ENCODE results near the gene THTPA. TPM values are rescaled to one million over a fixed set of nuclear protein-coding genes. Genes with fewer than 3 reads are reported as not detected.

THTPA gene, protein sequence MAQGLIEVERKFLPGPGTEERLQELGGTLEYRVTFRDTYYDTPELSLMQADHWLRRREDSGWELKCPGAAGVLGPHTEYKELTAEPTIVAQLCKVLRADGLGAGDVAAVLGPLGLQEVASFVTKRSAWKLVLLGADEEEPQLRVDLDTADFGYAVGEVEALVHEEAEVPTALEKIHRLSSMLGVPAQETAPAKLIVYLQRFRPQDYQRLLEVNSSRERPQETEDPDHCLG
- 20.2 TPM for total RNA-seq
- long read RNA-seq, transcript THTPA-205 (2 exons, 571 nt) = major isoform, 8 of 20 reads
- long read RNA-seq, transcript THTPA-201 (2 exons, 2,860 nt) = major isoform, 8 of 20 reads
- long read RNA-seq, partial matches to known transcripts = 0 of 20 reads
- long read RNA-seq, other reads (novel, unspliced or antisense) = 1 of 20 reads

DNA sequence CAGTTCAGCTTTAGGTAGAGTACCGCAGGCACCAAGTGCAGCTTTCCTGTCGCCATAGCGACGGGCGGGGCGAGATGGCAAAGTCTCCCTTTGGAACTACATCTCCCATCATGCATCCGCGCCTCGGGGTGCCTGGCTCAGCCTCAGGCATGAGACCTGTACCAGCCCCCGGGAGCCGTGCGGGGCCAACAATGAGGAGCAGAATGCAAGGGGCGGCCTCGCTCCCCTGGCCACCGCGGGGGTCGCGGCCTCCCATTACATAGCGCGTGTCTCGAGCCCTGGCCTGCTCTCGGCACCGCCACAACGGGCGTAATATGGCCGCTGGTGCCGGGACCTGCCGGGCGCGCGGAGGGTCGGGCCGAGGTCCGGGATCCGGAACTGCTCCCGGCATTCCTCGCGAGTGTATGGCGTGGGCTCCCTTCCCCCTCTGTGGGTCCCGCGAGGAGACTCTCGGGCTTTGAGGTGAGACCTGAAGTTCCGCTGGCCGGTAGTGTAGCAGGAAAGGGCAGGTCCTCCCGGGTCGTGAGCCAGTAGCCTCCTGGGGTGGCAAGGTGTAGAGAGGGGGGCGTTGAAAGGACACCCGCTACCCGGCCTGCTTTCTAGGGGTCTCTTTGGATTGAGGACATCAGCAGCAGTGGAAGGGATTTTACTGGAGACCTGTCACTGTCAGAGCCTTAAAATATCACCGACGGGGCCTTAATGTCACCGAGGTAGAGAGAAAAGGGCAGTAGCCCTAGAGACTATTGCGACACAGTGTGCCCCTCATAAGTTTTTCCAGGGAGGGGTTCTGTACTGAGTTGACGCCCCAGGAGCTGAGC, at the start of gene THTPA:
Gene THTPA, plus strand, starts transcription at position 390 of the 818 bp plus-strand sequence. CDS start 487 bp downstream, outside the sequence.
- intact Hi-C loops (cut with micrococcal nuclease) = loop anchor here (5.0 kb wide), 1 partner anchor 79 kb away; no protein-coding TSS in a partner anchor
- DNase-seq = peak; percentile 97
- peak; percentile 94 for ATAC-seq

DNA sequence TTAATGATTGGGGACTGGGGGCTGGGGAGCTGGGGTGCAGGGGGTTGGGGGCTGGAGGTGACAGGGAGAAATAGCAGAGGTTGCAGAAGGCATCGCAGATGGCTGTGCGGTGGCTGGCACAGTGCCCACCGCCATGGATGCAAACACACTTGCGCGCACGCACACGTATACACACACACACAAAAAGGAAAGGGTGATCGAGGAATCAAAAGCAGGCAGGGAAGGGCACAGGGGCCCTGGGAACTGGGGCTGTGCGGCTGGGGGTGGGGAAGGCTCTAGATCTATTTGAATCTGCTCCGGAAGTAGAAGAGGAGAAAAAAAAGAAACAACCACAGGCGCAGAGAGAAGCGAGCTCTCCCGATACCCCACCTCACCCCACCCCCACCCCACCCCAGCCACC, 43.9 kb upstream of the THTPA start:
- ATAC-seq (no peak), DNase-seq (peak; percentile 13)
- intact Hi-C loops (cut with micrococcal nuclease) = no loop called here

DNA sequence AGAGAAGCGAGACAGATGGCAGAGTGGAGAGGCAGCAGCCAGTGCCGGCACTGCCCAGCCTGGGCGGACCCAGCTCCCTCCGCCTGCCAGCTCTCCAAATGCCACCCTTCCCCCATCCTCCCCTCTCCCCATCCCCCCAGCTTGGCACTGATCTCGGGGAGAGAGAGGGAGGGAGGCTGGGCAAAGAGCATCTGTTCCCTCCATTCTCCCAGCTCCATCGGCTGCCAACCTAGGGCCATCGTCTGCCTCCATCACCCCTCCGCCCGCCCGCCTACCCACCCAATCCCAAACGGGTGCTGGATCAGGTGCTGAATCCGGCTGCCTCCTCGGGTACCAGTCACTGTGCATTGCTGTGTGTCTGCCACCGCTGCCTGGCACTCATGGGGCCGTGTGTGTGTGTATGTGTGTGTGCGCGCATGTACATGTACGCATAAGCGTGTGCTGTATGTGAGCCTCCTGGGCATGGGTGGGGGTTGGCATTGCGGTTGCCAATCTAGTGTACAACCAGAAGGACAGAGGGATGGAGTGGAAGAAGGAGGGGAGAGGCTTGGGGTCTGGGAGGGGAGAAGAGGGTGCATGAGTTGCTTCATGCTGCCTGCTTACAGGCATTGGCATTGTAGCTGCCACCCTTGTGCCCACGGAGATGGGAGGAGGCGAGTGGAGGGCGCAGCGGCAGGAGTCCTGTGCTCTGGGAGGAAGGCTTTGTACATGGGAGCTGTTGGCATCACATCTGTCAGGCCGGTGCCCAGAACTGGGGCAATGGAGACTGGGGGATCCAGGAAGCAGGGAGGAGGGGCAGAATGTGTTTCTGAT, 42.9 kb upstream of the THTPA start:
- intact Hi-C loops (cut with micrococcal nuclease) = no loop called here
- ATAC-seq = no peak
- peak; percentile 19 for DNase-seq

DNA sequence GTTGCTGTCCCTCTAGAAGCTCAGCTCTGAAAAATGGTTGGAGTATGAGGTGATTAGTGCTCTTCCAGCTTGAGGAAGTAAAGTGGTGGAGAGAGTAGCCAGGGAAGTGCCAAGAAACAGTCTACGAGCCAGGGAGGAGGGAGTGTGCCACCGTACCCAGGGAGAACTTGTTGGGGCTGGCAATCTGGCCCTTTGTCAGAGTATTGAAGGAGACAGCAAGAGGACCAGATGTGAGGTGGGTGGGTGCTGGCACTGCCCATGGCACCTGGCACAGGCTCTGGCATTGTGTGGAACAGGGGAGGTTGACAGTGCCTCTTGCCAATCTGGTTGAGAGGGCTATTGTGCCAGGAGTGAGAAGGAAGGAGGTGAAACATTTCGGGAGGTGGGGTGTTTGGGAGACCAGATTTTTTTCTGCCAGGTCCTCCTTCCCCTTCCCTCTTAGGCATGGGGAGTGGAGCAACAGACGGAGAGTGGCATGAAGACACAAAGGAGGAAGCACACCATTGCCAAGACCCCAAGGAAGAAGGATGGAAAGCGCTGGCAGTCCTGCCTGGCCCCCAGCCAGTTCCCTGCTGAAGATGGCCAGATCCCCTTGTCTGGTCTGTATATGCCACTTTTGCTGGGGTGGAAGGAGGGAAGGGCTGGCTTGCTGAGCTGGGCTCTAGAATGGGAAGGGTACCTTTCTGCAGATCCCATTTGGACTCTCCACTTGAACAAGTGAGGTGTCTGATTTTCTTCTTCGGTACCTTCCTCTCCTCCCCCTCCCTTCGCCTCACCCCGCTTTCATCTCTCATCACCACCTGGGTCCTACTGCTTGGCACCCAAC, 42.0 kb upstream of the THTPA start:
- no peak for ATAC-seq
- intact Hi-C loops (cut with micrococcal nuclease) = no loop called here
- peak; percentile 22 for DNase-seq

DNA sequence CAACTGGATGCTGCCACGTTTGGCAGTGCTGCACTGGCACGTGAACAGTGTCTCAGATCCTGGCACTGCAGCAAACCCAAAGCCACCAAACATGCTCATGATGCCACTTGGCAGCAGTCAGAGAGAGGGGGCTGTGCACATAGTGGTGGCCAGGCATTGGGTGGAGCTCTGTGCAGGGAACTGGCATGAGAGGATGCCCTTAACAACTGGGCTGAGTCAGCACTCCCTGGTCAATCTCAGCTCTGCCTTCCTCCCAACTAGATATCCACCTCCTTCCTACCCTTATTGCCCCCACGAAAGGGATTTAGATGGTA, 41.5 kb upstream of the THTPA start:
- peak; percentile 87 for ATAC-seq
- DNase-seq = peak; percentile 38
- intact Hi-C loops (cut with micrococcal nuclease) = no loop called here

DNA sequence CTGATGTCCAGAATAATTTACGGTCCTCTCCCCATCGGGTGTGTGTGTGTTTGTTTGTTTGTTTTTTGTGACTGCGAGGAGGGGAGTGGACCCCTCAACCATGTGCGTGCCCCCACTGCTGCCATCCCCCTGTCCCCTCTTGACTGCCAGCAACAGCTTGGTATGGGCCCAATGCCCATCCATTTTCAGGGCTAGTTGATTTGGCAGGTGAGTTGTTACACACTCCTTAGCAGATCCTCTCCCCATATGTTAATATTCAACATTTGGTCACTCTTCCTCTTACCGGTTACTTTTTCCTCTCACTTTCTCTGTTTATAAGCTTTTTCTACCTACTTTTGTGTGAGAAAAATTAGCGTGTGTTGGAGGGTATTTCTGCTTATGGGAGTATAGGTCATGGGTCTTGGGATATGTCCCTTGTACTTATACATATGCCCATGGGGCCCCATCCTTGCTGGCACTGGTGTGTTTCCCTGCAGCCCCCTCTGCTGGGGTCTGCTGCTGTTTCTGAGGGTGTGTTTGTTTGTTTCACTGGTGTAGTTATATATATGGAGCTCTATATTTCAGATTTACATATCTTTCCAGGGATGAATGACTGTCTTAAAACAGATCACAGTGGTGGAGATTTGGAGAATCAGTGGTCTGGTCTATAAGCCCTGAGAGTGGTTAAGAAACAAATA, 38.3 kb upstream of the THTPA start:
- intact Hi-C loops (cut with micrococcal nuclease) = no loop called here
- DNase-seq (no peak), ATAC-seq (no peak)

DNA sequence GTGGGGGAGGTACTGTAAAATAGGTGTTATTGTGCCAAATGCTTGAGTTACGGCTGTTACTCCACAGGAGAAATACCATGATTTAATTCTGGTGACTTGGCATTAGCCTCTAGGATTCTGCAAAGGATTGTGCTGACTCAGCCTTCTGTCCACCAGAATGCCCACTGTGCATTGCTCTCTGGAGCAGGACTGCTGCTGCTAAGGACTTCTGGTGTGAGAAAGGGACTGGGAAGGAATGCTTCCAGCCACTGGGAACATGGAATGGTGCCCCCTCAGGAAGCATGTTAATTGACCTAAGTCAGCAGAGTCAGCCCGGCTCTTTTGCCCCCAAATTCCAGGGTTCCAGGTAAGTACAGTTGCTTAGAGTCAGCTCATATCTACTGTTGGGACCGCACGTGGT, 37.4 kb upstream of the THTPA start:
- ATAC-seq (no peak), DNase-seq (no peak)
- intact Hi-C loops (cut with micrococcal nuclease) = no loop called here

DNA sequence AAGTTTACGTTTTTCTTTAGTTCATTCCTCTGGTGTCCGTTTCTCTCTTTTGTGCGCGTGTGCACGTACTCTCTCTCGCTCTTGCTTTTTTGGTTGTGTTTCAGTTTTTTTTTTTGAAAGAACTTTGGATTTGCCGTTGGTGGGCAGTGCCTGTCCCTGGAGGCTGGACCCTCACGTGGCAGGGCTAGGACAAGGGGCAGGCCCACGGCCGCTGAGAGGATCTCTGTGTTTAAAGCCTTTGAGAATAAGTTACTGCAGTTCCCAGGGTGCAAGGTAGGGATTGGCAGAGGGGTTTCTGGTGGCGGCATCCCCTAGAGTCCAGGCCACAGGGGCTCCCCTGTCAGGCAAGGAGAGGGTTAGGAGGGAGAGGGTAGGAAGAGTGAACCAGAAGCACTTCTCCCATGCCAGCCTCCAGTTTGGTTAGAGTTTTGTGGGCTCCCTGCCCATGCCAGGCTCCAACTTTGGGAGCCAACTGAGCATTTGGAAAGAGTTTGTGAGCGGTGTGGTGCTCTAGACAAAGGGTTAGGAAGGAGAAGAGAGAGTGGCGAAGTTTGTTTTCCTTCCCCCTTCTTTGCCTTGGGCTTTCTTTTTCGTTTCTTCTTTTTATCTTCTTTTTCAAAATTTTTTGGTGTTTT, 35.1 kb upstream of the THTPA start:
- intact Hi-C loops (cut with micrococcal nuclease) = no loop called here
- DNase-seq = no peak
- ATAC-seq = no peak

DNA sequence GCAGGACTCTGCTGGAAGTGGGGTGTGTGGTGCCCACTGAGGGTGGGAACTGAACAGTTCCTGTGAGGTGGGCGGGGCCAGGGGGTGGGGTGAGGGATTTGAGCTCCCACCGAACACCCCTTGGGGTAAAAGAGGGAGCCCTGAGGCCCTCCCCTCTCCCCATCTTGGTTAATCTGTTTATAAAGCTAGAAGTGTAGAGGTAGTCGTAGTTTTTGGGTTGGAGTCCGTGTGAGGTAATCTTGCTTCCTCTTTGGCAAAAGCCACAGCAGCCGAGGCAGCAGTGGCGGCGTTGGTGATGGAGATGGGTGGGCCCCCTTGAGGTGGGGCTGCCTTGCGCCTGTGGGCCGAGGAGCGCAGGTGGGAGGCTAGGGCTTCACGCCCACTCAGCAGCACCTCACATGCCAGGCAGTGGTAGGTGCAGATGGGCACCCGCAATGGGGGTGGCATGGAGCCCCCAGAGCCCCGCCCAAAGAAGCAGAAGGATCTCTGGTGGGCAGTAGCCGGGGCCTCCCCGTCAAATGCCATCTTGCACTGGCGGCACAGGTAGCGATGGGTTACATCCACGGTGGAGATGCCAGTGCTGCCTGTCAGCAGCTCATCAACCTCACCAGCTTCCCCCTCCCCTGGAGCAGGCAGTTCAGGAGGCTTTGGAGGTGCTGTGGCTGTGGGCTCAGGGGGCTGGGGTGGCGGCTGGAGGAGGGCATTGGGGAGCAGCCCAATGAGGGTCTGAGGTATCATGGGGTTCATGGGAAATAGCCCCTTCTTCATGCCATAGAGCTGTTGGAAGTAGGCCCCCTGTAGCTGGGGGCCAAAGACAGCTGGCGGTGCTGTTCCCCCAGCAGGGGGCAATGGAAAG, 34.1 kb upstream of the THTPA start:
- ATAC-seq = no peak

DNA sequence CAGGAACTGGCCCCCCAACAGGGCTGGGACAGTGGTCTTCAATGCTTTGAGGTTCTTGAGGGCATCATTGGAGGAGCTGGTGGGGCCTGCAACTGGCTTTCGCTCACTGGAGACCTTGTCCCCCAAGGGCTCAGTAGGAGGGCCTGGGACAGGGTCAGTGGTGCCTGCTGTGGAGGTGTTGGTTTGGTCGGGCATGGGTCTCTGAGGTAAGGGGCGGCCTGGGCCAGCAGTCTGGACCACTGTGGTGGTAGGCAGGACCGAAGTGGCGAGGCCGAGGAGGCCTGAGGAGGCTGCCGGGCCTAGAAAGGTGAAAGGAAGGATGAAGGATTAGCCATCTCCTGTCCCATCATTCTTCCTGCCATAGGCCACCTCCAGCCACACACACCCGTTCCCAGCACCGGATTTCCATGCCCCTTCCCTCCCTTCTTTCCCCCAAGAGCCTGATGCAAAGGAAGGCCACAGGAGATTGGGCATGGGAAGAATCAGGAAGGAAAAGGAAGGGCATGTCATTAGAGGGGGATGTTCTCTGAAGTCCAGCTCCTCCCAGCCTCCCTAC, 33.4 kb upstream of the THTPA start:
- ATAC-seq = no peak
- intact Hi-C loops (cut with micrococcal nuclease) = no loop called here
- no peak for DNase-seq

More for the DNA sequence above, 34.1 kb upstream of the THTPA start:
- intact Hi-C loops (cut with micrococcal nuclease) = no loop called here
- DNase-seq = no peak

DNA sequence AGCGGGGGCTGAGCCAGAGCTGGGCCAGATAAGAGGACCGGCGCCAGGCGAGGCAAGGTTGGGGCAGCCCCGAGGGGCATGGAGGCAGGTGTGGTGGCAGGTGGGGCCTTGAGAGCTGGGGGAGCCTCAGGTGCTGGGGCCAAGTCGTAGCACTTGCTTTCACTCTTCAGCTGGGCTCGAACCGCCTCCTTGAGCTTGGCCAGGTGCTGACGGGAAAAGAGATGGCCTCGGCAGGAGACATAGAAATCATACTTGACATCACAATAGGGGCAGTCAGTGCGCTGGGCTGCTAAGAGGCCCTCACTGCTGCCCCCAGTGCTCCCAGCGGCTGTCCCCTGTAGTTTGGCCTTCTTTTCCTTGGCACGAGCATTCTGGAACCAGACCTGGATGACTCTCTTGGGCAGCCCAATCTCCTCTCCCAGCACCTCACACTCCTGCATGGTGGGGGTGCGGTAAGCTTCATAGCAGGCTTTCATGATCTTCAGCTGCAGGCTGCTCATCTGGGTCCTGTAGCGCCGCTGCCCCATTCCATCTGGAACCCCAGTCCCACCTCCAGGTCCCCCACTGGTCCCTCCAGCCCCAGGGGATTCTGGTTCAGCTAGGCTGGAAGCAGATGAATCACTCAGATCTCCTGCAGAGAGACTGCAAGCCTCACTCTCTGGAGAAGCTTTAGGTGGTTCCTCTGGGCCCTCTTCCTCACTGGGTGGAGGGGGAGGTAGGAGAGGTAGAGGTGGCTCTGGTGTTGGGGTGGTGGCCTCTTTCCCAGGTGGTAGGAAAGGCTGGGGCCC, 32.6 kb upstream of the THTPA start:
- ATAC-seq = no peak
- DNase-seq = no peak
- intact Hi-C loops (cut with micrococcal nuclease) = no loop called here

DNA sequence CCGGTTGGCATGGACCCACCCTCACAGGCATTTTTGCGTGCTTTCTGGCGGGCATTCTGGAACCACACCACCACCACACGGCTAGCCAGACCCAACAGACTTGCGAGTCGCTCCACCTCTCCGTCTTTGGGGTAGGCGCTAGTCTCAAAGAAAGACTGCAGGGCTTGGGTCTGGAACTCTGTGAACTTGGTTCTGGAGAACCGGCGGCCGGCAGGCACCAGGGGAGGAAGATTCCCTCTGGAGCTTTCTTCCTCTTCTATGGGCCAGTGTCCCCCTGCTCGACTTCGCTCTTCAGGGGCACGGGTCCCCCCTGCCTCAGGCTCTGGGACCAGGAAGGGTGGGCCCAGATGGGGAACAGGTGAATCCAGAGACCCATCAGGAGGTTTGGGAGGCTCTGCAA, 31.1 kb upstream of the THTPA start:
- intact Hi-C loops (cut with micrococcal nuclease) = no loop called here
- ATAC-seq = no peak
- DNase-seq = no peak

DNA sequence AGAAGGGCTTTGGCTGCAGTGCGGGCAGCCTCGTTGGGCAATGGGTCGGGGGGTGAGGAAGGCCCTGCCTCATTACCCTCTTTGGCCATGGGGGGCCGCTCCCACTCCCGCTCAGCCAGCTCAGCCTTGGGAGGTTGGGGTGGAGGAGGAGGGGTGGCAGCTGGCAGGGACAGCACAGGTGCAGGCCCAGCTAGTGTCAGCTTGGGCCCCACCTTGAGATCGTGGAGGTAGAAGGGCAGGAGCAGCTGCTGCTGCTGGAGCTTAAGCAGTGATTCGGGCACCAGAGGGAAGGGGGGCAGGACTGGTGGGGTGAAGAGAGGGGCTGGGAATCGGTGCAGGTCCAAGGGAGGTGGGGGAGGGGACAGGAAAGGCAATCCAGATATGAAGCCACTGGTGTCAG, 30.5 kb upstream of the THTPA start:
- ATAC-seq (no peak), DNase-seq (no peak)
- intact Hi-C loops (cut with micrococcal nuclease) = no loop called here

DNA sequence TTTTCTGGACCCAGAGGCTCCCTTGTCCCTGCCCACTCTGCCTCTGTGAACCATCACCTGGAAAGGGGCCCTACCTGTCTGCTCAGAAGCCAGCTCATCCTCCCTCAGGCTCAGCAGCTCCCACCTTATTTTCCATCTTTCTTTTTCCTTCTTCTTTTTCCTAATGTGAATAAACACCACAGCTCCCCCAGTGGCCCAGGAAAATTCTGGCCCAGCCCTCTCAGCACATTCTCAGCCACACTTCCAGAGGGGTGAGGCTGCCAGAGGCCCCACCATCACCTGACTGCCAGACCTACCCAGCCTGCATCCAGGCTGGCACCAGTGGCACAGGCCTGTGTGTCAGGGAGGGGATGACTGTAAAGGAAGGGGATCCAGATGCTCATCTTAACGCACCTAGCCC, 27.5 kb upstream of the THTPA start:
- intact Hi-C loops (cut with micrococcal nuclease) = no loop called here
- DNase-seq (no peak), ATAC-seq (no peak)

DNA sequence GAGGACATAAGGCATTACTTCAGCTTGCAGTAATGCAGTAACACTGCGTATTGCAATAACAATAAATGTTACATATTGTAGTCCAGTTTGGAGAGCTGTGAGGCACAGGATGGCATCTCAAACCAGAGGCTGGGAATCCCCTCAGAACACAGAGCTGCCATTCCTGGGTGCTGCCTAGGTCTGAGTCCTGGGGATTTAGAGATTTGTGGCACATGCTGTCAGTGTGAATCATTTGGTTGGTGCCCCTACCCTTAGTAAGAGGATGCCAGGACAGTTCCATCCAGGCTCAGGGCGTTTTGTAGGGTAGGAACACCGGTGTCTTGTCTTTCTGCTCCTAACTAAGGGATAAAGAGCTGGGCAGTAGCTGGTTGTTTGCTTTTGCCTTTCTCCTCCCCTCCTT, 27.1 kb upstream of the THTPA start:
- intact Hi-C loops (cut with micrococcal nuclease) = no loop called here
- no peak for DNase-seq
- ATAC-seq = no peak

All from left ventricle myocardium superior (tissue), 1 donor.